Epithelial cell of proximal tubule (primary cell): ENCODE measurements around the gene APOA4. TPM values are rescaled to one million over a fixed set of nuclear protein-coding genes. Genes with fewer than 3 reads are reported as not detected.

Source experiments
- DNase-seq: peaks from one replicate; pipeline ENCODE4 v3.0.0-alpha.2; 2011; ENCODE audit warnings: low read depth
- H3K4me3 ChIP-seq: 2 replicates; pipeline ENCODE4 v1.5.1; 2011; ENCODE audit warnings: low read depth, mild to moderate bottlenecking, low read length
- CTCF ChIP-seq: conservative IDR thresholded peaks from 2 replicates; pipeline ENCODE4 v1.5.1; 2012; ENCODE audit warnings: low read depth, mild to moderate bottlenecking, low read length
- total RNA-seq: library from RNA; depleted of rRNA; stranded (reverse); fragments of >200 nt; gene quantifications from 2 replicates; pipeline ENCODE4 v1.2.3, GENCODE V29; 2015

APOA4 gene
- total RNA-seq, 1 donor from 2014 or later, result not detected

GRCh38 chr11:116814502-116814901 lies 8.6 kb downstream of the APOA4 start:
- DNase-seq, result no peak
- H3K4me3 ChIP-seq, result no peak overlapping the region
- no peak for TF ChIP-seq CTCF

- TF ChIP-seq CTCF, result no peak
Observed at GRCh38 chr11:116813781-116814471, 9.2 kb downstream of the APOA4 start.

GRCh38 chr11:116813170-116813569 lies 9.9 kb downstream of the APOA4 start:
- no peak for TF ChIP-seq CTCF
- DNase-seq, result no peak
- H3K4me3 ChIP-seq, result no peak overlapping the region

More at GRCh38 chr11:116813781-116814471, 9.2 kb downstream of the APOA4 start:
- no peak overlapping the region for H3K4me3 ChIP-seq
- DNase-seq, result no peak

- DNase-seq, result no peak
- no peak for TF ChIP-seq CTCF
- H3K4me3 ChIP-seq, result no peak overlapping the region
Observed at GRCh38 chr11:116812109-116812508, 11.0 kb downstream of the APOA4 start.

GRCh38 chr11:116811194-116811593 lies 11.9 kb downstream of the APOA4 start:
- DNase-seq, result no peak
- no peak overlapping the region for H3K4me3 ChIP-seq
- no peak for TF ChIP-seq CTCF

GRCh38 chr11:116808262-116809175 lies 14.6 kb downstream of the APOA4 start:
- no peak overlapping the region for H3K4me3 ChIP-seq
- no peak for TF ChIP-seq CTCF
- DNase-seq, result no peak
